GM21423 (cell line): ENCODE measurements around the gene DMAC2.
A peak's percentile ranks its signal among the peaks of the same experiment; 100 is the strongest.
"Not testable (repeated sequence)": the region's sequence is repeated elsewhere in the genome, so short reads cannot be mapped to it uniquely, and the experiment has no call there.

Source experiments
- ATAC-seq: cut with Tn5 transposase; IDR thresholded peaks from one replicate; pipeline ENCODE4 v1.9.1; 2021; ENCODE audit warnings: mild to moderate bottlenecking, moderate library complexity; ENCODE audit not compliant: unreplicated experiment

Gene DMAC2

GRCh38 chr19:41402010-41402409, 37.7 kb downstream of the DMAC2 start:
- ATAC-seq, result no peak

- no peak for ATAC-seq
Measured at GRCh38 chr19:41401483-41401882, 38.2 kb downstream of the DMAC2 start.

GRCh38 chr19:41399525-41399924, 40.2 kb downstream of the DMAC2 start:
- ATAC-seq, result no peak

- no peak for ATAC-seq
Measured at GRCh38 chr19:41399091-41399490, 40.6 kb downstream of the DMAC2 start.

GRCh38 chr19:41398598-41398997, 41.1 kb downstream of the DMAC2 start:
- ATAC-seq, result no peak

- no peak for ATAC-seq
Measured at GRCh38 chr19:41398050-41398418, 41.7 kb downstream of the DMAC2 start.

- ATAC-seq, result peak; percentile 94
Measured at GRCh38 chr19:41397086-41398049, 42.3 kb downstream of the DMAC2 start, which contains the start of the genes BCKDHA and EXOSC5. TSS of gene BCKDHA (plus strand) at chr19:41397818. CDS start at chr19:41397828, 10 bp downstream. TSS of gene EXOSC5 (minus strand) at chr19:41397359. CDS start at chr19:41397328, 31 bp downstream.

- ATAC-seq, result no peak
Measured at GRCh38 chr19:41395355-41395754, 44.4 kb downstream of the DMAC2 start.

- no peak for ATAC-seq
Measured at GRCh38 chr19:41392775-41393174, 46.9 kb downstream of the DMAC2 start.

GRCh38 chr19:41391618-41392017, 48.1 kb downstream of the DMAC2 start:
- ATAC-seq, result no peak

- ATAC-seq, result no peak
Measured at GRCh38 chr19:41386442-41386841, 53.3 kb downstream of the DMAC2 start.

GRCh38 chr19:41384351-41384750, 55.4 kb downstream of the DMAC2 start:
- no peak for ATAC-seq

GRCh38 chr19:41381536-41381935, 58.2 kb downstream of the DMAC2 start:
- not testable (repeated sequence) for ATAC-seq
